HCEC 1CT (cell line): ENCODE data around the gene SDF2.

ENCODE experiments used
- DNase-seq: peaks from one replicate; pipeline ENCODE4 v3.0.0-alpha.2; 2017

Gene SDF2

GRCh38 chr17:28661635-28662526 is at the start of gene SDF2, which contains the start of gene SUPT6H:
Gene SDF2, minus strand, starts transcription at chr17:28661906. Its CDS starts 30 bp downstream, at chr17:28661876.
Gene SUPT6H, plus strand, starts transcription at chr17:28662205. Its CDS starts 11,197 bp downstream, at chr17:28673402.
- DNase-seq = peak; percentile 82

- peak; percentile 87 for DNase-seq
Measured at GRCh38 chr17:28710861-28711722, 49.4 kb upstream of the SDF2 start.

- no peak for DNase-seq
Measured at GRCh38 chr17:28707339-28707720, 45.6 kb upstream of the SDF2 start.

GRCh38 chr17:28706471-28707338 is 45.0 kb upstream of the SDF2 start:
- no peak for DNase-seq

GRCh38 chr17:28705728-28706334 is 44.1 kb upstream of the SDF2 start:
- no peak for DNase-seq

- no peak for DNase-seq
Measured at GRCh38 chr17:28705074-28705659, 43.5 kb upstream of the SDF2 start.

GRCh38 chr17:28704219-28704858 is 42.6 kb upstream of the SDF2 start:
- DNase-seq = no peak

- no peak for DNase-seq
Measured at GRCh38 chr17:28703552-28704218, 42.0 kb upstream of the SDF2 start.

GRCh38 chr17:28702752-28703150 is 41.0 kb upstream of the SDF2 start:
- DNase-seq = no peak

- DNase-seq = no peak
Measured at GRCh38 chr17:28702026-28702751, 40.5 kb upstream of the SDF2 start.

GRCh38 chr17:28700830-28701492 is 39.3 kb upstream of the SDF2 start:
- DNase-seq = no peak

- DNase-seq = no peak
Measured at GRCh38 chr17:28700278-28700677, 38.6 kb upstream of the SDF2 start.

- no peak for DNase-seq
Measured at GRCh38 chr17:28698253-28698941, 36.7 kb upstream of the SDF2 start.

- DNase-seq = no peak
Measured at GRCh38 chr17:28693869-28694268, 32.2 kb upstream of the SDF2 start.

- DNase-seq = no peak
Measured at GRCh38 chr17:28689011-28689410, 27.3 kb upstream of the SDF2 start.

- no peak for DNase-seq
Measured at GRCh38 chr17:28688481-28688880, 26.8 kb upstream of the SDF2 start.

GRCh38 chr17:28686296-28686695 is 24.6 kb upstream of the SDF2 start:
- no peak for DNase-seq

GRCh38 chr17:28685366-28685765 is 23.7 kb upstream of the SDF2 start:
- DNase-seq = no peak

GRCh38 chr17:28684963-28685362 is 23.3 kb upstream of the SDF2 start:
- peak; percentile 26 for DNase-seq
